Measurements from ENCODE around the gene SMC6. TPM values are rescaled to one million over a fixed set of nuclear protein-coding genes. Genes with fewer than 3 reads are reported as not detected.

Gene SMC6, protein sequence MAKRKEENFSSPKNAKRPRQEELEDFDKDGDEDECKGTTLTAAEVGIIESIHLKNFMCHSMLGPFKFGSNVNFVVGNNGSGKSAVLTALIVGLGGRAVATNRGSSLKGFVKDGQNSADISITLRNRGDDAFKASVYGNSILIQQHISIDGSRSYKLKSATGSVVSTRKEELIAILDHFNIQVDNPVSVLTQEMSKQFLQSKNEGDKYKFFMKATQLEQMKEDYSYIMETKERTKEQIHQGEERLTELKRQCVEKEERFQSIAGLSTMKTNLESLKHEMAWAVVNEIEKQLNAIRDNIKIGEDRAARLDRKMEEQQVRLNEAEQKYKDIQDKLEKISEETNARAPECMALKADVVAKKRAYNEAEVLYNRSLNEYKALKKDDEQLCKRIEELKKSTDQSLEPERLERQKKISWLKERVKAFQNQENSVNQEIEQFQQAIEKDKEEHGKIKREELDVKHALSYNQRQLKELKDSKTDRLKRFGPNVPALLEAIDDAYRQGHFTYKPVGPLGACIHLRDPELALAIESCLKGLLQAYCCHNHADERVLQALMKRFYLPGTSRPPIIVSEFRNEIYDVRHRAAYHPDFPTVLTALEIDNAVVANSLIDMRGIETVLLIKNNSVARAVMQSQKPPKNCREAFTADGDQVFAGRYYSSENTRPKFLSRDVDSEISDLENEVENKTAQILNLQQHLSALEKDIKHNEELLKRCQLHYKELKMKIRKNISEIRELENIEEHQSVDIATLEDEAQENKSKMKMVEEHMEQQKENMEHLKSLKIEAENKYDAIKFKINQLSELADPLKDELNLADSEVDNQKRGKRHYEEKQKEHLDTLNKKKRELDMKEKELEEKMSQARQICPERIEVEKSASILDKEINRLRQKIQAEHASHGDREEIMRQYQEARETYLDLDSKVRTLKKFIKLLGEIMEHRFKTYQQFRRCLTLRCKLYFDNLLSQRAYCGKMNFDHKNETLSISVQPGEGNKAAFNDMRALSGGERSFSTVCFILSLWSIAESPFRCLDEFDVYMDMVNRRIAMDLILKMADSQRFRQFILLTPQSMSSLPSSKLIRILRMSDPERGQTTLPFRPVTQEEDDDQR
- total RNA-seq (2022; extraction: Qiagen RNA extraction; ENCODE audit: low read depth) = 22.6 to 33.4 TPM (median 30.2 TPM) in 5 replicates

DNA sequence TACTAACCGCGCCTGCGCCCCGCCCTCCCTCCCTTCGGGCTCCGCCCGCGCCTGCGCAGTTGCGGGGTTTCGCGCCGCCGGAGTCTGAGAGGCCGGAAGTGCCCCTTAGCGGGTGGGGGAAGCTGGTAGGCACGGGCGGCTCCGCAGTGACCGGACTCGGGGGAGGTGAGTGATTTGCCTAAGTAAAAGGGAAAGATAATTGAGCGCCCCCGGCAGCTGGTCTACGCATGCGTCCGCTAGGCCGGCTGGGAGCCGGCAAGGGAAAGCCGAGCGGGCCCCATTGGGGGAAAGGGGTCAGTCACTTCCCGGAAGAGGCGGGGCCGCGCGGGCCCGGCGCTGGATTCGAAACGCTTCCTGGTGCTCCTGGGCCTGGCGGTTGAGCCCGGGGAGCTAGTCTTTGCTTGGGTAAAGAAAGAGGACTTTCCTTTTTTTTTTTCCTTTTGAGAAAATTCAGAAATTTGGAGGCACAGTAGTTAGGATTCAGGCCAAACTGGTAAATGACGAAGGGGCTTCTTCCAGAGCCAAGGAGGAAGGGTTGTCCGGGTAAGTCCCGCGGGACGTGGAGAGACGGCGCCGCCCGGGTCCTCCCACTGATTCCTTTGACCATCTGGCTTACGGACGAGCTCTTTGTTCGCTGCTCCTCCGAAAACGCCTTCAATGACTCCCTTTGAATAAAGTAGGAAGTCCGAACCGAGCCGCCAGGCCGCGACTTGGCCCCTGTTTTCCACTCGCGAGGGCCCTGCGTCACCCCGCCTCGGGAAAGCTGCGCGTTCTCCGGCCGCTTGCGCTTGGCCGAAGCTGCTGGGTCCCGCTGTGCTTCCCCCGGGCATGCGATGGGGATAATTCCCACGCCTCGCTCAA lies at the start of gene SMC6, which contains the start of gene GEN1:
Gene SMC6 (minus strand): TSS at position 8 of the 861 bp plus-strand sequence. CDS start 7,864 bp downstream, outside the sequence.
Gene GEN1 (plus strand): TSS at position 336 of the 861 bp plus-strand sequence. CDS start 5,806 bp downstream, outside the sequence.

Other genes with a start within 250 kb of the SMC6 start
- gene RAD51AP2, start 235.4 kb downstream of the SMC6 start, total RNA-seq (2022; extraction: Qiagen RNA extraction; ENCODE audit: low read depth) = not detected in 5 replicates
- gene VSNL1, start 213.1 kb downstream of the SMC6 start, total RNA-seq (2022; extraction: Qiagen RNA extraction; ENCODE audit: low read depth) = not detected in 5 replicates
- gene GEN1, start 328 bp upstream of the SMC6 start, total RNA-seq (2022; extraction: Qiagen RNA extraction; ENCODE audit: low read depth) = 8.9 to 14.4 TPM (median 12.9 TPM) in 5 replicates
- gene MSGN1, start 62.6 kb upstream of the SMC6 start, total RNA-seq (2022; extraction: Qiagen RNA extraction; ENCODE audit: low read depth) = not detected in 5 replicates
- 1.1 to 1.5 TPM (median 1.3 TPM) in 5 replicates for gene KCNS3, start 124.9 kb upstream of the SMC6 start, total RNA-seq (2022; extraction: Qiagen RNA extraction; ENCODE audit: low read depth)

Measured in A549 treated with GW870086 at 1 μM for 4 hours (cell line).